ENCODE measurements around the gene NUDT14.

DNA sequence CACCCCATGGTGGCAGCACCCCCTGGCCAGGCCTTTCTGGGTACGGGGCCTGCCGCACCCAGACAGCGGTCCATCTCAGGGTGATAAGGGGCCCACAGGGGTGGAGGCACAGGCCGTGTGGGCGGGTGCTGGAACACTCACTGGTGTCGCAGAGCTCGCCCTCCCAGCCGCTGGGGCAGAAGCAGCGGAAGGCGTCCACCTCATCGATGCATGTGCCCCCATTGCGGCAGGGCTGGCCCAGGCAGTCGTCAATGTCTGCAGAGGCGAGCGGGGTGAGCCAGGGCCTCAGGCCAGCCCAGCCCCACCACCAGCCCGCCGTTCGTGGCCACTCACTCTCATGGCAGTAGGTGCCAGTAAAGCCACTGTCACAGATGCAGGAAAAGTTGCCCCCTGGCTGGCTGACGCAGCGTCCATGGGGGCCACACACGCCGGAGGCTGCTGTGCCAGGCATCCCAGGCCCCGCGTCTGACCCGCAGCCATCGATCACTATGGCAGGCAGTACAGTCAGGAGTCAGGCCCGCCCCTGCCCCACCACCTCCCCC is 32.4 kb downstream of the NUDT14 start:
- no peak for TF ChIP-seq EZH2 (IDR thresholded peaks at IDR 0.05; ENCODE audit: borderline replicate concordance, insufficient read depth, low read length, poor library complexity, severe bottlenecking)
- TF ChIP-seq, protein P1, sequence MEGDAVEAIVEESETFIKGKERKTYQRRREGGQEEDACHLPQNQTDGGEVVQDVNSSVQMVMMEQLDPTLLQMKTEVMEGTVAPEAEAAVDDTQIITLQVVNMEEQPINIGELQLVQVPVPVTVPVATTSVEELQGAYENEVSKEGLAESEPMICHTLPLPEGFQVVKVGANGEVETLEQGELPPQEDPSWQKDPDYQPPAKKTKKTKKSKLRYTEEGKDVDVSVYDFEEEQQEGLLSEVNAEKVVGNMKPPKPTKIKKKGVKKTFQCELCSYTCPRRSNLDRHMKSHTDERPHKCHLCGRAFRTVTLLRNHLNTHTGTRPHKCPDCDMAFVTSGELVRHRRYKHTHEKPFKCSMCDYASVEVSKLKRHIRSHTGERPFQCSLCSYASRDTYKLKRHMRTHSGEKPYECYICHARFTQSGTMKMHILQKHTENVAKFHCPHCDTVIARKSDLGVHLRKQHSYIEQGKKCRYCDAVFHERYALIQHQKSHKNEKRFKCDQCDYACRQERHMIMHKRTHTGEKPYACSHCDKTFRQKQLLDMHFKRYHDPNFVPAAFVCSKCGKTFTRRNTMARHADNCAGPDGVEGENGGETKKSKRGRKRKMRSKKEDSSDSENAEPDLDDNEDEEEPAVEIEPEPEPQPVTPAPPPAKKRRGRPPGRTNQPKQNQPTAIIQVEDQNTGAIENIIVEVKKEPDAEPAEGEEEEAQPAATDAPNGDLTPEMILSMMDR (IDR thresholded peaks at IDR 0.05; ENCODE audit: poor library complexity, severe bottlenecking), result no peak
- TF ChIP-seq POLR2AphosphoS5 (IDR thresholded peaks at IDR 0.05), result no peak
- TF ChIP-seq MXI1 (conservative IDR thresholded peaks at IDR 0.05; ENCODE audit: poor library complexity, severe bottlenecking), result no peak
- TF ChIP-seq SMC3 (conservative IDR thresholded peaks at IDR 0.05; ENCODE audit: poor library complexity), result no peak
- TF ChIP-seq, protein P2, sequence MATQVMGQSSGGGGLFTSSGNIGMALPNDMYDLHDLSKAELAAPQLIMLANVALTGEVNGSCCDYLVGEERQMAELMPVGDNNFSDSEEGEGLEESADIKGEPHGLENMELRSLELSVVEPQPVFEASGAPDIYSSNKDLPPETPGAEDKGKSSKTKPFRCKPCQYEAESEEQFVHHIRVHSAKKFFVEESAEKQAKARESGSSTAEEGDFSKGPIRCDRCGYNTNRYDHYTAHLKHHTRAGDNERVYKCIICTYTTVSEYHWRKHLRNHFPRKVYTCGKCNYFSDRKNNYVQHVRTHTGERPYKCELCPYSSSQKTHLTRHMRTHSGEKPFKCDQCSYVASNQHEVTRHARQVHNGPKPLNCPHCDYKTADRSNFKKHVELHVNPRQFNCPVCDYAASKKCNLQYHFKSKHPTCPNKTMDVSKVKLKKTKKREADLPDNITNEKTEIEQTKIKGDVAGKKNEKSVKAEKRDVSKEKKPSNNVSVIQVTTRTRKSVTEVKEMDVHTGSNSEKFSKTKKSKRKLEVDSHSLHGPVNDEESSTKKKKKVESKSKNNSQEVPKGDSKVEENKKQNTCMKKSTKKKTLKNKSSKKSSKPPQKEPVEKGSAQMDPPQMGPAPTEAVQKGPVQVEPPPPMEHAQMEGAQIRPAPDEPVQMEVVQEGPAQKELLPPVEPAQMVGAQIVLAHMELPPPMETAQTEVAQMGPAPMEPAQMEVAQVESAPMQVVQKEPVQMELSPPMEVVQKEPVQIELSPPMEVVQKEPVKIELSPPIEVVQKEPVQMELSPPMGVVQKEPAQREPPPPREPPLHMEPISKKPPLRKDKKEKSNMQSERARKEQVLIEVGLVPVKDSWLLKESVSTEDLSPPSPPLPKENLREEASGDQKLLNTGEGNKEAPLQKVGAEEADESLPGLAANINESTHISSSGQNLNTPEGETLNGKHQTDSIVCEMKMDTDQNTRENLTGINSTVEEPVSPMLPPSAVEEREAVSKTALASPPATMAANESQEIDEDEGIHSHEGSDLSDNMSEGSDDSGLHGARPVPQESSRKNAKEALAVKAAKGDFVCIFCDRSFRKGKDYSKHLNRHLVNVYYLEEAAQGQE (IDR thresholded peaks at IDR 0.05; ENCODE audit: borderline replicate concordance), result no peak
- TF ChIP-seq TAF1 (IDR thresholded peaks at IDR 0.05; ENCODE audit: low read depth), result no peak

Data from neural cell (in vitro differentiated cells).